Measurements from ENCODE around the gene CALML3.

Gene CALML3

DNA sequence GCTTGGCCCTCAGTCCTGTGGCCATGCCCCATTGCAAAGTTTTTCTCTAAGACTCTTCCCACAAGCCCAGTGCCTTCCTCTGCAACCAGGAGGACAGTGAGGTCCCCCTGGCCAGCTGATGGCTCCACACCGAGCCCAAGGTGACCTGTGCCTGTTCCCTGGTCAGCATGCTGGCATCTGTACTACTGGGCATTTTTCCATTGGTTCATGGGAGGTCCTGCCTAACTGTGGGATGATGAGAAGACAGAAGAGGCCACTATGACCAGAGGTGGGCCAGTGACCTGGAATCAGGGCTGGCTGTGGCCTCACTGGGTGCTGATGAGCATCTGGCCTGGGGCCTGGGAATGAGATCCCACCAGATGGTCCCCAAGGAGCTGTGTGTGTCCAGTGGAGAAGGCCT, 20.2 kb downstream of the CALML3 start:
- no peak for DNase-seq

DNA sequence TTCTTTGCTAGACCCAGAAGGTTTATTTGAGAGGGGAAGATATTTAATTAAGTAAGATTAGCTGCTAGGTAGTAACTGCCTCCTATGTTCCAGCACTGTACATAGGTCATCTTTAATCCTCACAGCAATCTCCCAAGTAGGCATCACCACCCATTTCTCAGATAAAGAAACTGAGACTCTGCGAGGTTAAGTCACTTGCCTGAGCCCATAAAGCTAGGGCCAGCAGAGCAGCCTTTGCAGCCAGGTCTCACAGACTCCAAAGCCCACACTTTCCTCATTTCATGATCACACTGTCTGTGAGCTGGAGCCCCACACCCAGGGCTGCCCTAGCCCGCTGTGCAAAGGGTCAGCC, 20.6 kb downstream of the CALML3 start:
- DNase-seq = no peak

DNA sequence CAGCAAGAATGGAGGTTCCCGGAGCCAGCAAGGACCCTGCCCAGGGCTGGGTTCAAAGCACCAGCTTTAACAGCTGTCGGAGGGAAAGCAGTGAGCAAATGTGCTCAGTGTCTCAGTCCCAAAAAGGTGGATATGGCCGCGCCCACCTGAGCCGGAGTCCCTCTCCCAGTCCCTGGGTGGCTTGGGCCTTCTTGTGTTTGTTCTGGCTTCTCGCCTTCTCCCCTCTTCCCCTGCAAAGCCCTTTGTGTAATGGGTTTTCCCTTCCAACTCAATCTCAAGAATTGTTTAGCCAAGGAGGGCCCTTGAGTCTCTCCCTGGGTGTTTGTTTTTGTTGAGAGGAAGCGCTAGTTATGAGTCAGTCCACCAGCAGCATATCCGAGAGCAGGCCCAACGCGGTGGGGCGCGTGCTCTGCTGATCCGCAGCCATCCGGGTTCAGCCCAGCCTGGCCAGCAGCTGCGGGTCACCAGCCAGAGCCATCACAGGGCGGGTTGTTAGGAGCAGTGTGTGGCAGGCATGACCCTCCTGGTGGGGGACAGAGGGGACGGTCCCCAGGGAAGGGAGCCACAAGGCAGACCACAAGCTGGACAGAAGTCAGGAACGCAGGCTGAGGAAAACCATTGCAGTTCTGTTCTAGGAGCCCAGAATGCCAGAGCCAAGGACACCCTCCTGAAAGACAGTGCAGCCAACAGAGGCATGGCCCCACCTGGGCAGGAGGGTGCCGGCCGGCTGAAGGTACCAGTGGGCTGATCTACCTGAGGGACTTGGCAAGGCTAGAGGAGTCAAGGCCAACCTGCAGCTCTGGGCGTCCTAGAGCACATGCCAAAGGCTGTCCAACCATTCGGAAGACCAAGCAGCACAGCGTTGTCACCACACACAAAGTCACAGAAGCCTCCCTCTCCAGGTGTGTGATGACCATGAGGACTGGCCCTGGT, 21.3 kb downstream of the CALML3 start:
- no peak for DNase-seq

DNA sequence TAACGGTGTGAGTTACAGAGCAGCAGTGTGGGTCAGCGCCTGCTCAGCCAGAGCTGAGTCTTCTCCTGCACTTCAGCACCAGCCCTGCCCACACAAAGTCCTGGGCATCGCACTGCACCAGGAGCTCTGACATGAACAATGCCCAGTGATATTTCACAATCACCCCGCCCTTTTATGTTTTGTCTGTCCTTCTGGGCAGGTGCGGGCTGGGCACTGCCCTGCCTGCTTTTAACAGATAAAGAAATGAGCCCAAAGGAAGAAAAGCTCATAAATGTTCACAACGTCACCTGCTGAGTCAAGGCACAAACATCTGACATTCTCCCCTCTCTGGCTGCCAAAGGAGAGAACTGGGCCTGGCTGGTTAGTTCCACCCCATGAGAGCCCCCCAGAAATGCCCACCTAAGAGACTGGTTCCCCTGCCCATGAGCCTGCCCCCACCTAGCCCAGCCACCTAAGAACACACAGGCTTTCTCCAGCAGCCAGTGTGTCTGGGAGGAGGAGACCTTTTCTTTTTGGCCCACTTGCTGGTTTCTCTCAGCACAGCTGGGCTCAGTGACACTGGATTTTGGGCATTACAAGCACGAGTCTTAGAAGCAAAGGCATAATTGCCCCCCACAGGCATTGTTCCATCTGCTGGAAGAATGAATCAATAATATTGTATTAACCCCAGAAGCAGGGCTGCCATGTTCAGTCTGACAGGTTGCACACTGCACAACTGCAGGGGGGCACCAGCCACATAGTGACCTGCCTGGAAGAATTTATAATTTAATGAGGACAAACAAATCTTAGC, 22.3 kb downstream of the CALML3 start:
- DNase-seq = no peak

DNA sequence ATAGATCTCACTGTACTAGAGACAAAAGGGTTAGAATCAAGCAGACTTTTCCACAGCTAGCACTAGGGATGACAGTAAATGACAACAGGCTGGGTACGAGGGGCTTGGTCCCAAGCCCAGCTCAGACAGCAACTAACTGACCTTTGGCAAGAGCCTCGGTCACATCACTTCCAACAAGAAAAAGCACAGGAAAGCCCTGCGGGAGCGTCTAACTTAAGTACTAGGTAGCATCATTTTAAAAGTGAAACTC, 22.8 kb downstream of the CALML3 start:
- no peak for DNase-seq

DNA sequence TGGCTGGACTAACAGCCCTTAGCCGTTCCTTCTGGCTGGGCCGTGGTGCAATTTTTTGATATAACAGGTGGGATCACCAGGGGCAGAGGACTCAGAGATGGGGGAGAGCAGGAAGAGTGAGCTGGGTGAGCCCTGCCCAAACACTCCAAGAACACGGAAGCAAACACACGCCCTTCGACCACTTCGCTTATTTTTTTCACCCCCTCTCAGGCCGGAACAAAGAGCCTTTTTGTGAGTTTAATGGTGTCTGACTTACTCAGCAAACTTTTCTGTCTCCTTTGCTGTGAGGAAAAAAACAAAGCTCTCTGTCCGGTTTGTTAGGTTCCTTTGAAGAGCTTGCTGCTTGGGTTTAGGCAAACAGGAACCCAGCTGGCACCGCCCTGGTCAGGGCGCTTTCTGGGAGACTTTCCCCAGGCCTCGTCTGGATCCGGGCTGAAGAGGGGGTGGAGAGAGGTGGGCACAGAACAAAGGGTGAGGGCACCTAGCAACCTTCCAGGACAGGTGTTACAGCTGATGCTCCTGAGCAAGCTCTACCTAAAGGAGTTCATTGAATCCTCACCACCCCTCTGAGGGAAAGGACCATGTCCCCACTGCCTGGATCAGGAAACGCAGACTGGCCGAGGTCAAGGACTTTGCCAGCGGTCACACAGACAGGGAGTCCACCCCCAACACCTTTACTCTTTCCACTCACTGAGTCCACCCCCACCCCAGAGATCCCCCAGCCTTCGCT, 23.3 kb downstream of the CALML3 start:
- DNase-seq = no peak

DNA sequence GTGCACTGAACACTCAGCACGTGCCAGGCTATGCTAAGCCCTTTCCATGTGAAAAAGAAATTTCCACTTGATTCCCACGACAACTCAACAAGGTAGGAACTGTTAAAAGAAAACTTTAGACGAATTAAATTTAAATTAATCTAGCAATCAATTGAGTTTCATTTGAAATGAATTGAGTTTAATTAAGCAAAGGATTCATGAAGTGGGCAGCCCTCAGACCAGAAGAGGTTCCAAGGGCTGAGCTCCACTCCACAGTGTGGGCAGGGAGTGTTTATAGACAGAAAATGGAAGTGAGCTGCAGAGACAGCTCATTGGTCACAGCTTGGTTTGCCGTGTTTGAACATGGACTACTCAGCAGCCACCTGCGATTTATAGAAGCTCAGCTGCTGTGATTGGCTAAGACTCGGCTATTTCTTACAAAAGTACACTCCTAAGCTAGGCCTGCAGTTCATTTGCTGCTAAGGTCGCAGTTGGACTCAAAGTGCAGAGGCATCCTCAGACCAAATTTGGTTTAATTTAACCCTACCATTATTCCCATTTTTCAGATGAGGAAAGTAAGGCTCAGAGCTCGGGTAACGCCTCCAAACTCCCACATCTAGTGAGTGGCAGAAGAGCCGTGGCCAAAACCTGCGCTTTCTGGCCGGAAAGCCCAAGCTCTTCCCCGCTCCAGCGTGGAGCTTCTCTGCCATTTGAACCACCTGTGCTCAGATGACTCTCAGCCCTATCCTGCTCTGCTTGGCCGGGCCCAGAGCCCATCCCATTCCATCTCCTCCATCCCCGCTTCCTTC, 24.9 kb downstream of the CALML3 start:
- DNase-seq = no peak

DNA sequence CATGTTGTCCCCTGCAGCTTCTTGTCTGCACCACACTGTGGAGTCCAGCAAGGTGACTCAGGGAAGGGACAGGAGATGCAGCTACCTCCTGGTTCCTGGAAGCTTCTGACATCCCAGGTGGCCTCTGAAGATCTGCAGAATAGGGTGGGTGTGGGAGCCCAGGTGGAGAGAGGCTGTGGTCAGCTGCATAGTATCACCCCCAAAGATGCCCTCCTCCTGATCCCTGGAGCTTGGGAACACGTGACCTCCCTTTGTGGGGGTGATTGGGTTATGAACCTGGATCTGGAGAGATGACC, 25.4 kb downstream of the CALML3 start:
- DNase-seq = no peak

DNA sequence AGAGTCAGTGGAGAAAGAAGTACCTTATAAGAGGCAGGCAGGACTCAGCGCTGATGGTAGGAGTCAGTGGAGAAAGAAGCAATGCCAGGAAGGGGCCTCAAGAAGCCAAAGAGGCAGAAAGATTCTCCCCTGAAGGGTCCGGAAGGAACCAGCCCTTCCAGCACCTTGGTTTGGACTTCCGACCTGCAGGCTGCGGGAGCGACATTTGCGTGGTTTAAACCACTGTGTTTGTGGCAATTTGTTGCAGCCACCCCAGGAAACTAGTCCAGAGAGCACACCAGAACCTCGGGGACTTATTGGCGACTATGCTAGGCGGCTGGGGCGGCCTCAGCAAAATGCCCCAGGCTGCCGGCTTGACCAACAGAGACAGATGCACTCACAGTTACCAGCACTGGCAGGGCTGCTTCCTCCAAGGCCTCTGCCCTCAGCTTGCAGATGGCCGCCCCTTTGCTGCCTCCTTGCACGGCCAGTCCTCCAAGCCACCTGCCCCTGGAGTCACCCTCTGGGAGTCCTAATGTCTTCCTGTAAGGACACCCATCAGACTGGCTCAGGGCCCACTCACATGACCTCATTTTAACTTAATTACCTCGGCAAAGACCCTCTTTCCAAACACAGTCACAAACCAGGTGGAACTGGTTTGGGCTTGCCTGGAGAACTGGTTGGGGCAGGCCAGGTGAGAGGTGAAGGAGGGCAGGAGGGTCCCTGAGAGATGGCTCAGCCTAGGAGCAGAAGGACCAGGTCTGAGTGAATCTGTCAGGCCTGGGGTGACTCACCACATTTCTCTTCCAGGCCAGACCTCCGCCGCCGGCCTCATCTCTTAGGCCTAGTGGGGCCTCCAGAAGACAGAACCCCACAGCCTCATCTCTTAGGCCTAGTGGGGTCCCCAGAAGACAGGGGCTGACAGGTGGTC, 26.1 kb downstream of the CALML3 start:
- no peak for DNase-seq

DNA sequence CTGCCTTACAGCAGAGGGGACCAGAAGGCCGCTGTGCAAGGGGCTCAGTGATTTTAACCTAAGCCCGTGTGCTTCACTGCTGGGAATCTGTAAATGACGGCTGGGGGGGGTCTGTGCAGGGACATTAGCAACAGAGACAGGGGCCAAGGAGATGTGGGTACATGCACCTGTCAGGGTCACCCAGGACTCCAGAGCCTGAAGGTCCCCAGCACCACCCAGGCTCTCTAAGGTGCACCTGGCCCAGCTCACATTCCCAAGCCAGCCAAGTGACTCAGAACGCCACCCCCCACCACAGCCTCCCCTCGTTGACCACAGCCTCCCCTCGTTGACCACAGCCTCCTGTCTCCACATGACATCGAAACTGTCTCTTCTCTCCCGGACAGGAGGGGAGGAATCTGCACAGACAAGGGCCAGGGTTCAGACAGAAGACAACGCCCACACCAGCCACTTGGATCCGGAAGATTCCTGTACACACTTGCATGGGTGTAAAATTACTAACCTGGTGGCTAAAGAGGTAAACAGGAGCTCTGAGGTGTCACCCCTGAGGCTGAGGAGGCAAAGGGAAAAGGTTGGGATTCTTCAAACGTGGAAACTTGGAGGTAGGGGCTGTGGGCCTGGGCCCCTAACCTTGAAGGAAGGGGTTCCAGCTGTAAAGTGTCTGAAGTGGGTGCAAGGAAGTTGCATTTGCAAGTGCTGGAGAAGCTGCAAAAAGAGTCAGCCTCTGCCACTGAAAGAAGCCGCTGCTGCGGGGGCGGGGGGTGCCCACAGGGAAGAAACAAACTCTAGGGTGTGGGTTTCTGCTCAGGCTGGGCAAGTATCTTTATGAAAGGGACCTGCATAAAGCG, 27.0 kb downstream of the CALML3 start:
- DNase-seq = no peak

DNA sequence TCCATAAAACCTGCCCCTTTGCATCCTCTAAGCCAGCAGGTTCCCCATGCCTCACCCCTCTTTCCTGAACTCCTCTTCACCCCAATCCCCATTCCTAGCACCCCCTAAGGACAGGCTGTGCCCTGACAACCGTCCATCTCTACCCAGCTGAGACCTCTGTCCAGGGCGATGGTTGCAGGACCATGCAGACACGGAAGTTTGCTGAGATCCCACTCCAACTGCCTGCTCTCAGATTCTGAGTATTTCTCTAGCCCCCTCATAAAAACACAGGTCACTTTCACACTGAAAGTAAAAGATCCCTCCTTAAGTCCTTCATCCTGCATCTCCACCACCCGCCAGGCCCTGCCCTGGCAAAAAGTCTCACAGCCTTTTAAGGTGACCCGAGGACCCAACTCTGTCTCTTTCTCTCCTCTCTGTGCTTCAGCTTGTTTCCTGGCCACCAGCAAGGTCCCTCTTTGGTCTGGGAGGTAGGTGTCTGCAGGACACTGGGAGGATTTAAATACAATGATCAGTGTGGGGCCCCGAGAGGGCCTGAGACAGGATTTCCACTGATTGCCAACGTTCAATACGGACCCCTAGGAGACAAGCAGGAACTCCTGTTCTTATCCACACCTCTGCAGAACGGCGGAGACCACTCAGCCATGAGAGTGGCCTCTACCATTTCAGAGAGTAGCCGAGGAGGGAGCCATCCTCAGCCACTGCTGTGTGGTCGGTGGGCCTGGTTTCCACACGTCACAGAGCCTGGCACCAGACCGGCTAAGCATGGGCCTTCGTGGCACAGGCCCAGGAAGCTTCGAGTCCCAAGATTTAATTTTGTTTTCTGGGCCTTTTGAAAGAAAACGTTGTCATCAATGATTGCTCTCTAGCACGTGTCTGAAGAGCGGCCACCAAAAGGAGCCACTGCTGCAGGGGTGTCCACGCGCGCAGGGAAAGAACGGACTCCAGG, 27.9 kb downstream of the CALML3 start:
- DNase-seq = no peak

DNA sequence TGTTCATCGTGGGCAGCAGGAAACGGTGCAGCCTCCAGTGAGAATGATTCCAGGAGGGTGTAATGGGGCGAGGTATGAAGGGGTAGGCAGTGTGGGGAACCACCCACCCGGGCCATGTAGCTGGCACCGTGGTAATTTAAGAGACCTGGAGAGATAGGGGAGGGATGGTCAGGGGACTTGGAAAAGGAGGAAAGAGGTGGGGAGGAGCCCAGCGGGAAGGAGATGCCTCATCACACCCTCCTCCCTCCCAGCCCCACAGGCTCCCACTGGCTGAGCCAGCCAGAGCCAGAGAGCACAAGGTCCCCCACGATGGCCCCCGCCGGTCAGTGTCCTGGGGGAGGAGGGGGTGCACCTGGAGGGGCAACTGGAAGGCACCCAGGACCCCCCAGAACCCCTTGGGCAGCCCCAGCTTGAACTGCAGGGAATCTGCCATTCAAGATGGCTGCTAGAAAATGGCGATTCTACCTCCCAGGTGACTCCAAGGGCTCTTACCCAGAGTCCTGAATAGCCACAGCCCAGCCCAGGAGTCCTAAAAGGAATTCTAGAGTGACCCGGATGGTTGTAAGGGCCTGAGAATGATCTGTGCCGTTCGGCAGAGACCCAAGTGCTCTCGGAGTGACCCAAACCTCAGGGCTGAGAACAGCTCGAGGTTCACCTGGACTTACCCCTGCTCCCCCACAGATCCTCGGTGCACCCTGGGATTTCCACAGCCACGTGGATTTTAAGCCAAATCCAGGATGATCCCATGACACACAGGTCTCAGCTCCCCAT, 28.8 kb downstream of the CALML3 start:
- no peak for DNase-seq

DNA sequence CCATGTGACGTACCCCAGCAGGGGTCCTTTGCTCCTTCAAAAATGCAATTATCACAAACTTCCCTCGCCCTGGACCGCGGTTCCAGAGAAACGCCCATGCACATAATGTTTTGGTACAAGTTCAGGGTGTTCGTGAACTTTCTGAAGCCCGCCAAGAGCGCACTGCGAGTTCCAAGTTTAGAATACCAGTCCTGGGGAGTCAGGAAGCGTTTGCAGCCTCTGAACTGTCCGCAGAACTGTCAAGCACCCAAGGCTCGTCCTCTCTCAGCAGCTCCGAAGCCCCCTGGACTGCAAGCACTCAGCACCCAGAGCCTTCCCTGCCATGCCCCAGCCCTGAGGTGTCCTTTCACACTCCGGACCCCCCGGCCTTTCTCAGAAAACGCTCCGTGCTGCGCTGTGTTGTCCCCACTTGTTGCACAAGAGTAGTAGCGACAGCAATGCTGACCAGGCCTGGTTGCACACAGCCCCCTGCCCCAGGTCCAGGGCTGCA, 30.3 kb downstream of the CALML3 start:
- DNase-seq = no peak

DNA sequence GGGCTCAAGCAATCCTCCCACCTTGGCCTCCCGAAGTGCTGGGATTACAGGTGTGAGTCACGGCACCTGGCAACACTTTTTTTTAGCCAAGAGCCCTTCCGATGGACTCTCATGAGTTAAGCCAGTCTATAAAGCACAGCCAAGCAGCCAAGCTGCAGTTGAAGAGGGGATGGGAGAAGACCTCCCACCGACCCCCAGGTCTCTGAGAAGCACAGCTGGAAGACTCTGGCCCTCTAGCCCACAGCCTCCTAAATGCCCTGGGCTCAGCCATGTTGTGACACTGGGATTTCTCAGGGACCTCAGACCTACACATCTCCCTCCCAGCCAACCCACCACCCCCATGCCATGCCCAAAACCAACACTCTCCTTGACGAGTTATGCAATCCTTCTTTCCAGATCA, 31.1 kb downstream of the CALML3 start:
- DNase-seq = no peak

DNA sequence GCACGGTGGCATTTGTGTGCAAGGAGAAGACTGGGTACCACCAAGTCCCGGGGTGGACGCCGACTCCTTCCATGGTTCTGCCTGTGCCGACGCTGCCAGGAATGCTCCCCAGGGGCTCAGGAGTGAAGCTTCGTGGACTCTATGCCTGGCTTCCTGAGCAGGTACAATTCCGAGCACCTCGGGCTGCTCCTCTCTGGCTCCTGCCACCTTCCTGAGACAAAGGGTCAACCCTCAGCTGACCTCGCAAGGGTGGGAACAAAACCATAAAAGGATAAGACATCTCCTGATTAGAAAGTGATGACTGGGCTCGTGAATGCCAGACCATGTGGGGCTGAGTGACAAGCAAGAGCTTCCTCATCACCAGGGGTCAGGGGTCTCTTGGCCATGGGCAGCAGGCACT, 31.8 kb downstream of the CALML3 start:
- DNase-seq = no peak

DNA sequence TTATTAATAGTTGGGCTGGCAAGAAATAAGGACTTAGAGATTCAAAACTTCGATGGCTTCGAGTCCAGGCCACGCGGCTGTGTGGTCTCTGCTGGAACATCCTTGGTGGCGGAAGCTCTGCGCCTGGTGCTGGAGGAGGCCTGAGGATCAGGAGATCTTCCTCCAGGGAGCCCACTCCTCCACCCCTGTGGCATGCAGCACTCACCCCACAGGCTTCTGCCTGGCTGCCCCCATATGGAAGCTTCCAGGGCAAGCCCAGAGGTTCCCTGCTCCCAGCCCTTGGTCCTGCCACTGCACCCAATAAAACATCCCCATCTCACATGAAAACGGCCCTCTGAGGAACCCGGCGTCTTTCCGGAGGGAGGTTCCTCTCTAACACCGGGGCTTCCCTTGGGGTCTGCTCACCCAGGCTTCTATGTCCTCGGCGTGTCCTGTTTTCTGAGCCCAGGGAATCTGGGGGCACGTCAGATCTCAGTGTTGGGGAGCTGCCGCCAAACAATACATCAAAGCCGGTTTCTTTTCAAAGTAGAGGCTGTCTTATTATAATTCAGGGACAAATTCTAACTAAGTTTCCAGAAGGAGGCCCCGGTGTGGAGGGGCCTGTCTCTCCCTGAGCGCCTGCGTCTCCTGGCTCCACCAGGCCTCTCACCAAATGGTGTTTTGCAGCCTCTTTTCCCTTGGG, 32.4 kb downstream of the CALML3 start:
- no peak for DNase-seq

DNA sequence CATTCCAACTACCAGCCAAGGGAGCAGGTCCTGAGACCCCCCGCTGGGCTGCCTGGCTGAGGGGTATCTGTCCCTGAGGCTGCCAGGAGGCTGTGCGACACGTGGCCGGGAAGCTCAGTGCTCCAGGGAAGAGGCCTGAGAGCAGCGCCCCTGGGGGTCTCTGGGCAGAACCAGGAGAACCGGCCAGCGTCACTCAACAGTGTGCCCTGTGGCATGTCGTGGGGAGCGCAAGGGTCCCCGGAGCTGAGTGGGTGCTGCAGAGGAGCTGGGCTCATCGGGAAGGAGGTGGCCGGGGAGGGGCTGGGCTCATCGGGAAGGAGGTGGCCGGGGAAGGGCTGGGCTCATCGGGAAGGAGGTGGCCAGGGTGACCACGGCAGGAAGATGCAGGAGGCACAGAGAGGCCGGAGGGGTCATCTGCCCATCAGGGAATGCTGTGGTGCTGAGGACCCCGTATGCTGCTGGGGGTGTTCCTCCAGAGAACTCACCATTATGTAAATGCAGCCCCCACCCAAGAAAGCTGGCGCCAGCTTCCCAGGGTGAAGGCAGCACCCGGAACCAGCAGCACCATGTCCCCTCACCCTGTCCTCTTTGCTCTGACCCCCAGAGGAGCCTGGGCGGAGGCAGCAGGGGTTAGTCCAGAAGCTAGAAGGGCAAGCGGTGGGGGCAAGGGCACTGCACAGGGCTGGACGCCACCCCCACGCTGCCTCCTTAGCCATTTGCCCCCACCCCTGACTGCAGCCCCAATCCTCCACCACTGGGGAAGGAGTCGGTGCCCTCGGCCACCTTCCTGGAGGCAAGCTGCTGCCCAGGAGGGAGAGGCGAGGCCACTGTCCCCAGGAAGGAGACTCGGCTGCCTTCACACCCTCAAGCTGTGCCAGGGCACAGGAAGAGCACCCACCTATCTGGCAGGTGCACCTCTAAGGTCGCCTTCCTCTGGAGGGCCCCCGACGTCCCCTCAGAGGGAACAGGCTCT, 33.3 kb downstream of the CALML3 start:
- DNase-seq = no peak

Measured in DMS 273 treated with DMSO at 0.1 percent for 48 hours (cell line).